ENCODE data around the gene GOLGA3. TPM values are rescaled to one million over a fixed set of nuclear protein-coding genes. Genes with fewer than 3 reads are reported as not detected.

GOLGA3 gene
- total and polyA plus RNA-seq, 7 donors: 7.5 to 40.8 (median 30.5) TPM

GRCh38 chr12:132766380-132767085 lies 62.1 kb downstream of the GOLGA3 start:
- ATAC-seq (peak; percentile 19 to 46 (median 27)), DNase-seq (peak; percentile 67 to 79)
- Histone ChIP-seq H3K27ac (peak overlapping the region; percentile 74), H3K9me3 (no peaks in the 10 kb centered on the region), H3K4me3 (no peak overlapping the region), H3K36me3 (ENCODE audit: insufficient read depth in 1 of 2, low read depth in 1 of 2) (peaks cover 0 to 26% of the 10 kb centered on the region in 2 donors), H3K4me1 (peaks cover 16% of the 10 kb centered on the region), H3K27me3 (ENCODE audit: insufficient read depth in 3 of 3, low read length in 2 of 3) (no peaks in the 10 kb centered on the region)
- intact Hi-C loops (cut with DNase I): loop anchor here in 1 of 2 donors (5.0 kb wide), 1 partner anchor 366 kb away; the partner anchor contains the start of genes ZNF10 and ZNF891
- 38 to 49% (median 45%) methylated on average over 27 of the region's 27 CpGs for WGBS, 3 donors
- TF ChIP-seq CTCF (IDR thresholded peaks at IDR 0.05): no peak

- peaks cover 0 to 16% of the 10 kb centered on the region in 2 donors for H3K36me3 ChIP-seq (ENCODE audit: insufficient read depth in 1 of 2, low read depth in 1 of 2)
- H3K27me3 ChIP-seq (ENCODE audit: insufficient read depth in 3 of 3, low read length in 2 of 3): no peaks in the 10 kb centered on the region
- 65 to 87% (median 80%) methylated on average over 11 of the region's 11 CpGs for WGBS, 3 donors
- DNase-seq: peak in 1 of 2 donors; percentile 15
- intact Hi-C loops (cut with DNase I): loop anchor here in 1 of 2 donors (5.0 kb wide), 1 partner anchor 367 kb away; the partner anchor contains the start of genes ZNF10 and ZNF891
- peaks cover 20% of the 10 kb centered on the region for H3K4me1 ChIP-seq
- no peak overlapping the region for H3K4me3 ChIP-seq
- no peak for TF ChIP-seq CTCF (IDR thresholded peaks at IDR 0.05)
- H3K27ac ChIP-seq: no peak overlapping the region
- H3K9me3 ChIP-seq: no peaks in the 10 kb centered on the region
- ATAC-seq: no peak
Observed at GRCh38 chr12:132765361-132765760, 63.3 kb downstream of the GOLGA3 start.

- Histone ChIP-seq H3K4me3 (no peak overlapping the region), H3K27ac (no peak overlapping the region), H3K4me1 (peaks cover 27% of the 10 kb centered on the region), H3K9me3 (no peaks in the 10 kb centered on the region), H3K36me3 (ENCODE audit: insufficient read depth in 1 of 2, low read depth in 1 of 2) (peaks cover 0 to 6% of the 10 kb centered on the region in 2 donors), H3K27me3 (ENCODE audit: insufficient read depth in 3 of 3, low read length in 2 of 3) (no peaks in the 10 kb centered on the region)
- no peak for TF ChIP-seq CTCF (IDR thresholded peaks at IDR 0.05)
- WGBS, 3 donors: 90 to 95% (median 93%) methylated on average over 20 of the region's 20 CpGs
- ATAC-seq: no peak
- intact Hi-C loops (cut with DNase I): no loop called here
- DNase-seq: peak in 1 of 2 donors; percentile 32
Observed at GRCh38 chr12:132764231-132764630, 64.4 kb downstream of the GOLGA3 start.

DNA sequence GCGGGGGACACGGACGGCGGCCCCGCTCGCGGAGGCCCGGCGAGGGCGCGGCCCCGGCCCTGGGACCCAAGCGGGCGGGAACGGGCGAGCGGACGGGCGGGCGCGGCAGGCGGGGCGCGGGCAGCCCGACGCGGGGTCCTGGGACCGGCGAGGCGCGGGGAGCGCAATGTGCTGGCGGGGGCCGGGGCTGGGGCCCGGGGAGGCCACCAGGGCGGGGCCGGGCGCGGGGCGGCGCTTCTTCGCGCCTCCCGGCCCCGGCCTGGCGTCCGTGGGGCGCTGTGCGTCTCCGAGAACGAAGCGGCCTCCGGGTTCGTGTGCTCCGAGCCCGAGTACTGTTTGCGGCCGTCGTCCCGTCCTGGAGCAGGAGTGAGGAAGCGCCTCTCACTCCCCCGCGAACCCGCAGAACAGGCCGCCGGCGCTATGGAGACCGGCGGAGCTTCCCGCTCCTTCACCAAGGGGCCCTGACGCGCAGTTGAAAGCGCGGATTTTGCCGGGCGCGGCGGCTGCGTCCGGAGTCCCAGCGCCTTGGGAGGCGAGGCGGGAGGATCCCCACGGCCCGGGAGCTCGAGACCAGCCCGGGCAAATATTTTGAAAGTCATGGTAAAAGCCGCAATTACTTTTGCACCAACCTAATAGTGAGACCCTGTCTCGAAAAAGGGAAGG lies 66.6 kb downstream of the GOLGA3 start:
- Histone ChIP-seq H3K9me3 (no peaks in the 10 kb centered on the region), H3K27ac (peak overlapping the region; percentile 96), H3K4me3 (peak overlapping the region; percentile 85), H3K4me1 (peaks cover 24% of the 10 kb centered on the region), H3K27me3 (ENCODE audit: insufficient read depth in 3 of 3, low read length in 2 of 3) (no peaks in the 10 kb centered on the region), H3K36me3 (ENCODE audit: insufficient read depth in 1 of 2, low read depth in 1 of 2) (peaks cover 0 to 13% of the 10 kb centered on the region in 2 donors)
- TF ChIP-seq CTCF (IDR thresholded peaks at IDR 0.05): peak; percentile 26
- DNase-seq: peak; percentile 88 to 95
- intact Hi-C loops (cut with DNase I): no loop called here
- WGBS, 3 donors: 0 to 1% (median 0%) methylated on average over 55 to 89 of the region's 89 CpGs
- ATAC-seq: peak; percentile 93 to 96 (median 94)
